ENCODE results near the gene TMEM184C.
A peak's percentile ranks its signal among the peaks of the same experiment; 100 is the strongest.

Gene TMEM184C

GRCh38 chr4:147617173-147617840 is at the start of gene TMEM184C:
TMEM184C (plus strand) TSS chr4:147617397; CDS start chr4:147617957, 560 bp downstream.
- DNase-seq (ENCODE audit: low spot score), result peak; percentile 90

- DNase-seq (ENCODE audit: low spot score), result no peak
Observed at GRCh38 chr4:147570616-147571015, 46.6 kb upstream of the TMEM184C start.

- no peak for DNase-seq (ENCODE audit: low spot score)
Observed at GRCh38 chr4:147571036-147571770, 46.0 kb upstream of the TMEM184C start.

GRCh38 chr4:147576084-147576483 is 41.1 kb upstream of the TMEM184C start:
- no peak for DNase-seq (ENCODE audit: low spot score)

- DNase-seq (ENCODE audit: low spot score), result peak; percentile 73
Observed at GRCh38 chr4:147578051-147578476, 39.1 kb upstream of the TMEM184C start.

- no peak for DNase-seq (ENCODE audit: low spot score)
Observed at GRCh38 chr4:147578593-147578992, 38.6 kb upstream of the TMEM184C start.

GRCh38 chr4:147580396-147580795 is 36.8 kb upstream of the TMEM184C start:
- DNase-seq (ENCODE audit: low spot score), result no peak

GRCh38 chr4:147581606-147582350 is 35.4 kb upstream of the TMEM184C start:
- no peak for DNase-seq (ENCODE audit: low spot score)

- no peak for DNase-seq (ENCODE audit: low spot score)
Observed at GRCh38 chr4:147582386-147583060, 34.7 kb upstream of the TMEM184C start.

GRCh38 chr4:147583876-147584275 is 33.3 kb upstream of the TMEM184C start:
- no peak for DNase-seq (ENCODE audit: low spot score)

- no peak for DNase-seq (ENCODE audit: low spot score)
Observed at GRCh38 chr4:147586032-147586431, 31.2 kb upstream of the TMEM184C start.

GRCh38 chr4:147586637-147587036 is 30.6 kb upstream of the TMEM184C start:
- no peak for DNase-seq (ENCODE audit: low spot score)

- no peak for DNase-seq (ENCODE audit: low spot score)
Observed at GRCh38 chr4:147587041-147587440, 30.2 kb upstream of the TMEM184C start.

- DNase-seq (ENCODE audit: low spot score), result no peak
Observed at GRCh38 chr4:147589586-147589985, 27.6 kb upstream of the TMEM184C start.

- peak; percentile 55 for DNase-seq (ENCODE audit: low spot score)
Observed at GRCh38 chr4:147590249-147590920, 26.8 kb upstream of the TMEM184C start.

- DNase-seq (ENCODE audit: low spot score), result no peak
Observed at GRCh38 chr4:147591106-147591505, 26.1 kb upstream of the TMEM184C start.

- no peak for DNase-seq (ENCODE audit: low spot score)
Observed at GRCh38 chr4:147594107-147594506, 23.1 kb upstream of the TMEM184C start.

GRCh38 chr4:147594578-147594977 is 22.6 kb upstream of the TMEM184C start:
- no peak for DNase-seq (ENCODE audit: low spot score)

GRCh38 chr4:147596377-147596776 is 20.8 kb upstream of the TMEM184C start:
- no peak for DNase-seq (ENCODE audit: low spot score)

- DNase-seq (ENCODE audit: low spot score), result peak; percentile 44
Observed at GRCh38 chr4:147596981-147597380, 20.2 kb upstream of the TMEM184C start.

- no peak for DNase-seq (ENCODE audit: low spot score)
Observed at GRCh38 chr4:147597561-147597960, 19.6 kb upstream of the TMEM184C start.

GRCh38 chr4:147599206-147599605 is 18.0 kb upstream of the TMEM184C start:
- no peak for DNase-seq (ENCODE audit: low spot score)
